DMS53 (cell line): Measurements from ENCODE around the gene MEST.
"Not testable (repeated sequence)": the region's sequence is repeated elsewhere in the genome, so short reads cannot be mapped to it uniquely, and the experiment has no call there.

Experiments
- DNase-seq: peaks from one replicate; lab custom pipeline; 2025; lab: John Stamatoyannopoulos, UW

Gene MEST, protein sequence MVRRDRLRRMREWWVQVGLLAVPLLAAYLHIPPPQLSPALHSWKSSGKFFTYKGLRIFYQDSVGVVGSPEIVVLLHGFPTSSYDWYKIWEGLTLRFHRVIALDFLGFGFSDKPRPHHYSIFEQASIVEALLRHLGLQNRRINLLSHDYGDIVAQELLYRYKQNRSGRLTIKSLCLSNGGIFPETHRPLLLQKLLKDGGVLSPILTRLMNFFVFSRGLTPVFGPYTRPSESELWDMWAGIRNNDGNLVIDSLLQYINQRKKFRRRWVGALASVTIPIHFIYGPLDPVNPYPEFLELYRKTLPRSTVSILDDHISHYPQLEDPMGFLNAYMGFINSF

GRCh38 chr7:130491841-130492522 lies at the start of gene MEST:
MEST (plus strand) TSS chr7:130492085; CDS start chr7:130492314, 229 bp downstream.
- no peak for DNase-seq

DNA sequence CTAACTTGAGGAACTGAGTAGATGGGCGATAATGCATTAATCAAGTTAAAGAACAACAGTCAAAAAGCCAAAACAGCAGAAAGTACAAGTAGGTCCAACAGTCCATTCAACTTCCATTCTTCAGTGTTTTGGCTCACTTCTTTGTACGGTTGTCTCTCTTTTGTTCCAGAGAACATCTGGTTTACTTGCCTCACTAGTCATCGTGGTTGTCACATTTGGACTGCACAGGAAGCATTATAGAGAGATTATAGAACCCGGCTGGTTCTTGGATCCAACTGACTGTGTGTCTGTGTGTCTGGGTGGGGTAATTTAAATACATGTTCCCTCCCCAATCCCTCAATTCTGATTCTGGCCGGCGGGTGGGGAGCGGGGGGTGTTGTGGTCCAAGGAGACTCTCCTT lies 49.3 kb upstream of the MEST start:
- DNase-seq, result no peak

DNA sequence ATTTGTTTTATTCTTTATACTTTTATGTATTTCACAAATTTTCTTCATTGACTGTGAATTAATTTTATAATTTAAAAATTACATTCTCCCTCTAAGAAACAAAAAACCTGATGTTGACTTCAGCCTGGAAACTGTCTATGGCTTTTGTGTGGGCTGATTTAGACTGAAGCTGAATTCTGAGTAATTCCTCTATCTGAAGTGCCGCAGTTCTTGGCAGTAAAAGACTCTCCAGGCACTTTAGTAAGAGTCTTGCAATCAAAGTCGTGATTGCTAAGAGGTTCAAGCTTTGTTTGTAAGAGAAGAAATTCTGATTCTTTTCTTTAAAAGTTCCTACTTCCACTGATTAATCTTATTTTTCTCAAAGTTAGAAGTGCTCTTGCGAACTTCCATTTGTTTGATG lies 47.7 kb upstream of the MEST start:
- DNase-seq, result no peak

GRCh38 chr7:130444751-130445407 lies 47.0 kb upstream of the MEST start:
- DNase-seq, result no peak

GRCh38 chr7:130446259-130446658 lies 45.6 kb upstream of the MEST start:
- no peak for DNase-seq

DNA sequence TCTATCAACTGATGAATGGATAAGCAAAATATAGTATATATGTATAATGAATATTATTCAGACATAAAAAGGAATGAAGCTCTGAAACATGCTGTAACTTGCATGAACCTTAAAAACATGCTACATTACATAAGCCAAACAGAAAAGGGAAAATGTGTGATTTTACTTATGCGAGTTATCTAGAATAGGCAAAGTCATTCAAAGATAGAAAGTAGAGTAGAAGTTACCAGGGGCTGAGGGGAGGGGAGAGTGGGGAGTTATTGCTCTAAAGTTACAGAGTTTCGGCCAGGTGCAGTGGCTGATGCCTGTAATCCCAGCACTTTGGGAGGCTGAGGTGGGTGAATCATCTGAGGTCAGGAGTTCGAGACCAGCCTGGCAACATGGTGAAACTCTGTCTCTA lies 40.5 kb upstream of the MEST start:
- not testable (repeated sequence) for DNase-seq

- DNase-seq, result no peak
These were observed 38.9 kb upstream of the MEST start for GRCh38 chr7:130452951-130453350.

- DNase-seq, result no peak
These were observed 36.9 kb upstream of the MEST start for GRCh38 chr7:130454959-130455358.

- DNase-seq, result no peak
These were observed 33.6 kb upstream of the MEST start for GRCh38 chr7:130458257-130458656.

DNA sequence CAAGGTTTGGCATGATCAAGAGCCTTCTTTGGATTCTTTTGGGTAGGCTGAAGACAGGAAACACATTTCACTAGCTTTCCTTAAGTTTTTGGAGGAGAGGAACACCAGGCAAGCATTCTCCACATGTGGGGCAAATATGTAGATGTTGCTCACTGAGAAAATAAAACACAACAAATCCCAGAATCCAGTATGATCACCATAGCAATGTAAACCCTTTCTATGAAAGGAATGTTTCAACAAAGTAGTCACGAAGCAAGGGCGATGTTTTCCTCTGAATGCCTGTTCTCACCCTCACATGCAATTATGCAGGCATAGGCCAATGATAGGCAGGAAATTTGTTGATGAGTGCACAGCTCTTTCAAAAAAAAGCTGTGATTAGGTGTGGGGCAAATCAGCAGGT lies 30.6 kb upstream of the MEST start:
- DNase-seq, result no peak

DNA sequence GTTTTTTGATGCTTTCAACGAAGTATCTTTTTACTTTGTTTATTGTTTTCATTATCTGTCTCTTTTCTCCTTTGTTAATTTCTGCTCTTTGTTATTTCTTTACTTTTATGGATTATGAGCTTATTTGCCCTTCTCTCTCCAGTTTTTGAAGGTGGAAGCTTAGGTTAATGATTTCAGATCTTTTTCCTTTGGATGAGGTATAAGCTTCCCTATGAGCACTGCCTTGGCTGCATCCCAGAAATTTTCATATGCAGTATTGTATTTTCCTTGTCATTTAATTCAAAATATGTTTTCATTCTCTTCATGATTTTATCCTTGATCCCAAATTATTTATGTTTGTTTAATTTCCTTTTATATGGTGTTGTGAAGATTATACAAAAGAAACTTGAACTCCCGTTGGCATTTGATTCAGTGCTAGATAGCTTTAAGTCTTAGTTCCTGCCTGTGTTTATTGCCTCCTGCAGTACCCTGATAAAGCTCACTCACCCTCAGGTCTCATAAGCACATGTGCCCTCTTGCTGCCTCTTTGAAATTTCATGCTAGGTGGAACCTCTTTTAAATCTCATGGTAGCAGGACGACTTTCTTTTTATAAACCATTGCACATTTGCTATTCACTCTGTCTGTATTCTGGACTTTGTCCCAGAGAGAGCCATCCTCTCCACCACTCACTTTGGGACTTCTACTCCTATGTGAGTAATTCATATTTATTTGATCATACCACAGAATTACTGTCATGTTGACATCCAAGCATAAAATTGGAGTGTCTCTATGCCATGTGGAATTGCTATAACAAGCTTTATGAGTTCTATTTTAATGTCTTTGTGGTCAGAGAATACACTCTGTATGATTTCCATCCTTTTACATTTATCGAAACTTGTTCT lies 28.1 kb upstream of the MEST start:
- DNase-seq, result no peak

GRCh38 chr7:130468612-130469011 lies 23.3 kb upstream of the MEST start:
- DNase-seq, result no peak

- no peak for DNase-seq
These were observed 19.9 kb upstream of the MEST start for GRCh38 chr7:130471974-130472373.

DNA sequence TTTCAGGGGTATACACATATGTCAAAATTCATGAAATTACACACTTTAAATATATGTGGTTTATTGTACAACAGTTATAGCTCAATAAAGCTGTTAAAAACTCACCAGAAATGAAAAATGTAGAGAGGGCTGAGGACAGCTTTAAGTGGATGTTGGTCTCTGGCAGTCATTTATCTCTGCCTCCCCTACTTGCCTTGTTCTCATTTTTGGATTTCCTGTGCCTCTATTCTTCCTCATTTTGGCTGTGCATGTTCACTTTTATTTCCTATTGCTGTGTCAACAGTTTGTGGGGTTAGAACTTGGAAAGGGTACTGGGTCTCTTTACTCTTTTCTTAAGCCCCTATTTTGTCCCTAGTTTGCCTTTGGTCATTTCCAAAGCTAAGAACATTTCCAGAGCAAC lies 18.6 kb upstream of the MEST start:
- no peak for DNase-seq

- no peak for DNase-seq
These were observed 18.0 kb upstream of the MEST start for GRCh38 chr7:130473876-130474275.

GRCh38 chr7:130475776-130476175 lies 16.1 kb upstream of the MEST start:
- no peak for DNase-seq

DNA sequence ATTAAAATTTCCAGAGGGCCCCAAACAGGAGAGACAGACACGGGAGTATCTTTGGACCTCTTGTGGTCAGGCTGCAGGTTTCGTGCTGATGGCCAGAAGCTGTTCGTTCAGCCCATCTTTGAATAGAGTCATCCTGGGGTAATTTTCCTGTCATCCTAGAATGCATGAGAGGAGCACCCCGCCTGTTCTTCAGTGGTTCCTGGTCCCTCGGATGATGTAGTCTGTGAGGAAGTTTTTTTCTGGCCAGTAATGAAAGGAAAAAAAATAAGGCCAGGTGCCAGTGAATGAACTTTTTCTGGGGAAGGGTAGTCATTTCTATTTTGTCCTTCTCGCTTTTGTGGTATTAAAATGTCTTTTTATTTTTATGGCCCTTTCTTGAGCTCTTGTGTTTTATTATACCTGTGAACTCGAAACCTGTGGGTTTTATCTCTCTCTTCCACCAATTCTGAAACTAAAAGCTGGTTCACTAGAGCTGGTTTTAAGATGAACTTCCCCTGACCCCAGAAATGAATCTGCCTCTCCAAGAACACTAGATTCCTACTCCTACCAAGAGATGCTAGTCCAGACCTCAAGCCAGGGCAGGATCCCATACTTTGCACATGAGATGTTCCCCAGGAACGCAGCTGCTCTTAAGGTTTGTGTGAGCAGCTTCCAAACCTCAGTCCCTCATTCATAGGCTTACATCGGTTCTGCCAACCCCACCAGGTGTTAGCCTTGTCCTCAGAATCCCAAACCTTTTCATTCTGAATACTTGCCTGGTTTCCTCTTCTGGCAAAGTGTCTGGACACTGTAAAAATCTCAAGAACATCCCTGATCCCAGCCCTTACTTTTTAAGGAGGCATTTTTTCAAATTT lies 15.4 kb upstream of the MEST start:
- no peak for DNase-seq

- no peak for DNase-seq
These were observed 12.9 kb upstream of the MEST start for GRCh38 chr7:130478991-130479390.

DNA sequence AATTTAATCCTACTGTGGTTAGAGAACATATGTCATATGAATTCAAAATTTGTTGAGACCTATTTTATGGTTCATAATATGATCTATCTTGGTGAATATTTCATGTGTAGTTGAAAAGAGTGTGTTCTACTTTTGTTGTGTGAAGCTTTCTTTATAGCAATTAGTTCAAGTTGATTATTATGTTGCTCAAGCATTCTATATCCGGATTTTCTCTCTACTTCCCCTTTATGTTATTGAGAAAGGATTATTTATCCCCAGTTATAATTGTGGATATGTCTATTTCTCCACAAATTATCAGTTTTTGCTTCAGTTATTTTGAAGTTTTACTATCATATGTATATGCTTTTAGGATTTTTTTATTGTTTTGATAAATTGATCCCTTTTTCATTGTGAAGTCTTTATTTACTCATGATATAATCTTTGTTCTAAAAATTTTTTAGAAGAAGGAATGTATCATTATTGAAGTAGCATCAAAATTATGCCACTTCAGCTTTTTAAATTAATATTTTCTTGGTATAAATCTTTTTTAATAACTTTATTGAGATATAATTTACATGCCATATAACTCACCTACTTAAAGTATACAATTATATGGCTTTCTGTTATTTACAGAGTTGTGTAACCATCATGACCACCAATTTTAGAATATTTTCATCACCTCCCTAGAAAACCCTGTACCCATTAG lies 12.0 kb upstream of the MEST start:
- no peak for DNase-seq

GRCh38 chr7:130481898-130482297 lies 10.0 kb upstream of the MEST start:
- no peak for DNase-seq

- DNase-seq, result no peak
These were observed 8.9 kb upstream of the MEST start for GRCh38 chr7:130483031-130483430.
